ENCODE data around the gene CNTF.

CNTF gene

DNA sequence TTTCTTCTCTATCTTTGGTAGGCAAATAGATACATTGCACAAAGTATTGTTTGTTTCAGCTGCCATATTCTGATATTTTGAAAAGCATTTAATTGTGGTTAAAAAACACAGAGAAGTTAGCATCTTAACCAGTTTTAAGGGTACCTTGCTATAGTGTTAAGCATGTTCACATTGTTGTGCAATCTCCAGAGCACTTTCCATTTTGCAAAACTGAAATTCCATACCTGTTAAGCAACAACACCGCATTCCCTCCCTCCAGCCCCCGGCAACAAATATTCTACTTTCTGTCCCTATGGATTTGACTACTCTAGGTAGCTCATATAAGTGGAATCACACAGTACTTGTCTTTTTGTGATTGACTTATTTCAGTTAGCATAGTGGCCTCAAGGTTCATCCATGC, 33.9 kb downstream of the CNTF start:
- TF ChIP-seq, protein P1, sequence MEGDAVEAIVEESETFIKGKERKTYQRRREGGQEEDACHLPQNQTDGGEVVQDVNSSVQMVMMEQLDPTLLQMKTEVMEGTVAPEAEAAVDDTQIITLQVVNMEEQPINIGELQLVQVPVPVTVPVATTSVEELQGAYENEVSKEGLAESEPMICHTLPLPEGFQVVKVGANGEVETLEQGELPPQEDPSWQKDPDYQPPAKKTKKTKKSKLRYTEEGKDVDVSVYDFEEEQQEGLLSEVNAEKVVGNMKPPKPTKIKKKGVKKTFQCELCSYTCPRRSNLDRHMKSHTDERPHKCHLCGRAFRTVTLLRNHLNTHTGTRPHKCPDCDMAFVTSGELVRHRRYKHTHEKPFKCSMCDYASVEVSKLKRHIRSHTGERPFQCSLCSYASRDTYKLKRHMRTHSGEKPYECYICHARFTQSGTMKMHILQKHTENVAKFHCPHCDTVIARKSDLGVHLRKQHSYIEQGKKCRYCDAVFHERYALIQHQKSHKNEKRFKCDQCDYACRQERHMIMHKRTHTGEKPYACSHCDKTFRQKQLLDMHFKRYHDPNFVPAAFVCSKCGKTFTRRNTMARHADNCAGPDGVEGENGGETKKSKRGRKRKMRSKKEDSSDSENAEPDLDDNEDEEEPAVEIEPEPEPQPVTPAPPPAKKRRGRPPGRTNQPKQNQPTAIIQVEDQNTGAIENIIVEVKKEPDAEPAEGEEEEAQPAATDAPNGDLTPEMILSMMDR (IDR thresholded peaks at IDR 0.05; ENCODE audit: low read depth, low read length): no peak
- DNase-seq (ENCODE audit: extremely low read depth, low read depth): no peak

DNA sequence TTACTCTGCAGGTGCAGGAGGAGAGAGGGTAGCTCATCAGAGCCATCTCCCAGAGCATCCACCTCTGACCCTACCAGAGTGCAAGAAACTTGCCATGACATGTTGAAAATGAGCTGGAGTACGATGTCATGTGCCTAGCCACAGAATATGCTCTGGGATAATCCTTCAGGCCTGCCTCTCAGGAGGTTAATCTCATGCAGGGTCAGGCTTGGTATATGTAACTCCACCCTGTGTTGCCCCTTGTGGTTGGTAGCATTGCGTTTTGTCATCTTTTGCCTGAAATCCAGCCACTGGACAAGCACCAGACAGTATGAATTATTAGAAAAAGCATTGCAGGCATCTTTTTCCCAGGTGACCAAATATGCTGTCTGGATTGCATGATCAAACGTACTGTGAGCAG, 36.2 kb downstream of the CNTF start:
- TF ChIP-seq, protein P1 (IDR thresholded peaks at IDR 0.05; ENCODE audit: low read depth, low read length): no peak

DNA sequence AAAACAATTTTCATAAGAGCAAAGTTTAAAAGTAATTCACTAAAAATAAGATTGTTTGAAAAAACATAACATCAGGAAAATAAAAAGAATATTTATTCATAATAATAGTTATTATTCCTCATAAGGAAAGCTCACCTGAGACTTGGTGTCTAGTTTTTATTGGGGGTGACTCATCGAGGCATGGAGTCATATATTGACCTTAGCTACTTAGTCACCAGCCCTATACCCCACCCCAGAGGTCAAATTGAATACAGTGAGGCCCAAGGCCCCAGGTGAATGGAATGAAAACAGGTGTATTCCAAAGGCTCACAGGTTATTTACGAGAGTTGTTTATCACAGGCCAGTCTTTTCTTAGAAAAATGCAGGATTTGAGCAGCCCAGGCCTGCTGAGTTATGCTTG, 36.9 kb downstream of the CNTF start:
- TF ChIP-seq, protein P1 (IDR thresholded peaks at IDR 0.05; ENCODE audit: low read depth, low read length): no peak
- no peak for DNase-seq (ENCODE audit: extremely low read depth, low read depth)

More for the DNA sequence above, 36.2 kb downstream of the CNTF start:
- DNase-seq (ENCODE audit: extremely low read depth, low read depth): no peak

DNA sequence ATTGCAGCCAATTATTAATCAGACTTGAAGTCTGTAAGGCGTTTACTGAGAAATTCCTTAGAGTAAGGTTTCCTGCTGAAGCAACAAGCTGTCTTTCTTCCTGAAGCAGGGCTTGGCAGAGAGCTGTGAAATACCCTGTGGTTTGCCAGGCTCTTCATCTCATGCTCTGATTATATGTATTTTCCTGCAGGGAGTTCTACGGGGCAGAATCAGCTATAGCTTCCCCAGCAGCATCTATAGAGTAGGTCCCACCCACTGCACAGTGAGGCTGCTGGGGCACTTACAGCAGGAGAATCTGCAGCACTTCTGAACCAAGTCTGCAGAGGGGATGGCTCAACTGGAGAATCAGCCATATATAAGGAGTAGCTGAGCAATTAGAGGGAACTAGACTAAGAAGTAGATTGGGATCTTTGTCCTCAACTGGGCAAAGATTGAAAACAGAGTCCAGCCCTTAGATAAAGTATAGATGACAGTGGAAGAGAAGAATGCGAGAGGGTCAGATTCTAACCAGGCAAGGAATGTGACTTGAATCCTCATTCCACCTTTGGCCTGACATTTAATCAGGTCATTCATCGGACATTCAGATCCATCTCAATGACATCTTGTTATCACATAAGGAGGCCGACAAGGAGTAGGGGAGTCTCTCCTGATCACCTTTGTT, 37.6 kb downstream of the CNTF start:
- TF ChIP-seq, protein P1 (IDR thresholded peaks at IDR 0.05; ENCODE audit: low read depth, low read length): no peak

DNA sequence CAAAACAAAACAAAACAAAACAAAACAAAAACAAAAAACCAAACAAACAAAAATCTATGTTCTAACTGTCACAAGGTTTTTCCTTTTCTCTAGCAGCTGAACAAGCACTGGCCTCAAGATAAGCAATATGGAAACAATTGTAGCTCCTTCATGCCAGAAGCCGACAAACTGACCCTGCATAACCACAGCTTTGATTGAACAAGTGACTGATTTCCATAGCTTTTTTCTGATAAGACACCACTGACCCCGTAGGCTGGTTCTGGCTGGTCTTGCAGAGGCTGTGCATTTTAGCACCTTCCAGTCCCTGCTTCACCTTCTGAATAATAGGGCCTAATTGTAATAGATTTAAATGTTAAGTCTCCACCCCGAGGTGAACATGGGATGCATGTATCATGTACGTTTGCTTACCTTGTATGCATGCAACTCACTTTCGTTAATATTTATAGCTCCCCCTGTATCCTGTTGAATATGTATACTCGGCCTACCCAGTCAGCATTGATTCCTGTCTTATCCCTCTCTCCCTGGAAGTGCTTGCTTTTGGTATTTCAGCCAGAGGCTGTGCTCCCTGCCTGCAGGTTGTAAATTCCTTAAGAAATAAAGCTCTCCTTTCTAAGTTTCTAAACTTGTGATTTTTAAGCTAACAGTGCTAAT, 49.6 kb downstream of the CNTF start:
- TF ChIP-seq, protein P1 (IDR thresholded peaks at IDR 0.05; ENCODE audit: low read depth, low read length): no peak
- DNase-seq (ENCODE audit: extremely low read depth, low read depth): no peak

More for the DNA sequence above, 37.6 kb downstream of the CNTF start:
- no peak for DNase-seq (ENCODE audit: extremely low read depth, low read depth)

DNA sequence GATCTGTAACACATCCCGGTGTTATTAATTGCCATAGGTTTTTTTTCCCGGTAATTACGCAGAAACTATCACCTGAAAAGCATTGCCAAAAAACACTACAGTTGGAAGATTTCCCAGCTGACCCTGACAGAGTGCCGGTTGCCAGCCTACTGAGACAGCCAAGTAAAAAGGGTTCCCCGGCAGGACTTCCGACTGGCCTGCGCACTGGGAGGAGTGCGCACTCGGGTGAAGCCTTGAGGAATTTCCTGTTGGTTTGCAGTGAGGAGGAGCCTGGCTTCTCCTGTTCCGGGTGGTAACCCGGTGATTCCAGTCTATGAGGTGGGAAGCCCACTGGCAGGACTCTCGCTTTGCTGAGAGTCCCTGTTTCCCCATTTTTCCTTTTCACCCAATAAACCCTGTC, 52.1 kb downstream of the CNTF start:
- TF ChIP-seq, protein P1 (IDR thresholded peaks at IDR 0.05; ENCODE audit: low read depth, low read length): no peak
- no peak for DNase-seq (ENCODE audit: extremely low read depth, low read depth)
